H1 (cell line): ENCODE results near the gene ATR. TPM values are rescaled to one million over a fixed set of nuclear protein-coding genes. Genes with fewer than 3 reads are reported as not detected.

ENCODE experiments used
- CTCF ChIA-PET: fragments of 300-600 bp; sonication (Branson Sonifier 250); formaldehyde crosslinking; loops from one replicate; lab custom pipeline; 2021; ENCODE audit not compliant: partially characterized antibody; lab: Charles Lee
- POLR2A ChIA-PET: fragments of 300-600 bp; sonication (Branson Sonifier 250); formaldehyde crosslinking; loops from one replicate; lab custom pipeline; 2021; ENCODE audit warnings: inconsistent platforms; ENCODE audit not compliant: partially characterized antibody; lab: Charles Lee
- DNase-seq, 2 experiments: peaks; one replicate each; pipeline versions ENCODE4 v3.0.0 to v3.0.0-alpha.2; 2010 to 2022; ENCODE audit warnings: low spot score in 2 of 2, low read depth in 1 of 2, mixed read lengths in 1 of 2
- FAIRE-seq: peaks from 2 replicates; lab custom pipeline; 2011; peaks lifted over from hg19 to GRCh38; lab: Jason Lieb, UNC
- H2AFZ ChIP-seq: 2 replicates; pipeline ENCODE4 v1.8.1; 2012; ENCODE audit warnings: low read length, inconsistent platforms
- H2AK5ac ChIP-seq: 2 replicates; pipeline ENCODE4 v1.6.1; 2013; ENCODE audit warnings: low read depth, low read length
- H2BK120ac ChIP-seq: replicated peaks from 2 replicates; pipeline ENCODE3; 2013; ENCODE audit warnings: low read depth, low read length, inconsistent platforms
- H2BK12ac ChIP-seq: 2 replicates; pipeline ENCODE4 v1.6.1; 2013; ENCODE audit warnings: low read depth, low read length
- H2BK15ac ChIP-seq: 2 replicates; pipeline ENCODE4 v1.6.1; 2013; ENCODE audit warnings: low read length
- H2BK20ac ChIP-seq: 2 replicates; pipeline ENCODE4 v1.6.1; 2013; ENCODE audit warnings: low read length
- H2BK5ac ChIP-seq: 2 replicates; pipeline ENCODE4 v1.6.1; 2013; ENCODE audit warnings: low read depth, low read length
- H3K14ac ChIP-seq: 2 replicates; pipeline ENCODE4 v1.6.1; 2013; ENCODE audit warnings: inconsistent platforms; ENCODE audit not compliant: insufficient read length
- H3K18ac ChIP-seq: 2 replicates; pipeline ENCODE4 v1.6.1; 2013; ENCODE audit warnings: low read length; ENCODE audit errors: extremely low read depth
- H3K23ac ChIP-seq: 2 replicates; pipeline ENCODE4 v1.6.1; 2013; ENCODE audit warnings: inconsistent platforms; ENCODE audit not compliant: insufficient read length
- H3K23me2 ChIP-seq: 2 replicates; pipeline ENCODE4 v1.6.1; 2013; ENCODE audit warnings: low read depth, low read length
- H3K27ac ChIP-seq: 2 replicates; pipeline ENCODE4 v1.6.1; 2011; ENCODE audit warnings: low read depth, low read length, inconsistent platforms
- H3K27me3 ChIP-seq, 4 experiments: replicated peaks in 1 of 4; 1 replicate in 1 of 4; 2 replicates in 3 of 4; pipeline versions ENCODE4 v1.6.1 to v1.8.1; 2011 to 2013; ENCODE audit warnings: low read length in 3 of 4, mild to moderate bottlenecking in 3 of 4, inconsistent platforms in 2 of 4, mixed read lengths in 2 of 4, moderate library complexity in 1 of 4; ENCODE audit not compliant: control insufficient read depth in 3 of 4, insufficient read depth in 3 of 4; ENCODE audit errors: extremely low read depth in 1 of 4
- H3K36me3 ChIP-seq, 4 experiments: 2 replicates each; pipeline versions ENCODE4 v1.6.1 to v1.8.1; 2011 to 2013; ENCODE audit warnings: mild to moderate bottlenecking in 4 of 4, low read length in 3 of 4, moderate library complexity in 2 of 4, control low read depth in 1 of 4, inconsistent platforms in 1 of 4; ENCODE audit not compliant: insufficient read depth in 4 of 4, control insufficient read depth in 2 of 4
- H3K4ac ChIP-seq: replicated peaks from 2 replicates; pipeline ENCODE3; 2013; ENCODE audit warnings: low read length, low read depth, mixed read lengths, inconsistent platforms; ENCODE audit not compliant: insufficient read length
- H3K4me1 ChIP-seq, 4 experiments: replicated peaks in 1 of 4; 1 replicate in 1 of 4; 2 replicates in 3 of 4; pipeline versions ENCODE4 v1.6.1 to v1.8.1; 2011 to 2013; ENCODE audit warnings: low read length in 3 of 4, inconsistent platforms in 2 of 4, mixed read lengths in 1 of 4; ENCODE audit not compliant: insufficient read depth in 4 of 4, control insufficient read depth in 3 of 4
- H3K4me2 ChIP-seq, 2 experiments: 2 replicates each; pipeline versions ENCODE4 v1.6.1 to v1.8.1; 2011 to 2013; ENCODE audit warnings: low read depth in 2 of 2, low read length in 2 of 2, control low read depth in 1 of 2, inconsistent platforms in 1 of 2, mild to moderate bottlenecking in 1 of 2; ENCODE audit not compliant: insufficient read depth in 1 of 2
- H3K4me3 ChIP-seq, 4 experiments: fragments of 200-600, 300-600 bp in 1 of 4; sonication (generic), shearing (Covaris generic), sonication (Bioruptor Twin) in 1 of 4; 2 replicates each; pipeline versions ENCODE4 v1.5.1 to v1.8.1; 2011 to 2016; ENCODE audit warnings: low read length in 4 of 4, low read depth in 3 of 4, control low read depth in 2 of 4, inconsistent platforms in 2 of 4, mild to moderate bottlenecking in 2 of 4, mixed read lengths in 1 of 4, moderate library complexity in 1 of 4; ENCODE audit not compliant: insufficient read depth in 2 of 4; ENCODE audit errors: extremely low read depth in 1 of 4
- H3K56ac ChIP-seq: replicated peaks from 2 replicates; pipeline ENCODE3; 2013; ENCODE audit warnings: low read depth, mild to moderate bottlenecking, mixed read lengths, low read length, inconsistent platforms; ENCODE audit not compliant: insufficient read length
- H3K79me1 ChIP-seq: 2 replicates; pipeline ENCODE4 v1.6.1; 2013; ENCODE audit warnings: low read depth, low read length, control low read depth
- H3K79me2 ChIP-seq, 2 experiments: 2 replicates each; pipeline versions ENCODE4 v1.6.1 to v1.8.1; 2012 to 2013; ENCODE audit warnings: low read length in 2 of 2, mild to moderate bottlenecking in 2 of 2, inconsistent platforms in 1 of 2; ENCODE audit not compliant: insufficient read depth in 2 of 2, control insufficient read depth in 1 of 2
- H3K9ac ChIP-seq, 4 experiments: replicated peaks in 1 of 4; 1 replicate in 1 of 4; 2 replicates in 3 of 4; pipeline versions ENCODE4 v1.6.1 to v1.8.1; 2011 to 2013; ENCODE audit warnings: low read depth in 3 of 4, low read length in 3 of 4, control low read depth in 2 of 4, mild to moderate bottlenecking in 2 of 4, moderate library complexity in 2 of 4, inconsistent platforms in 1 of 4; ENCODE audit errors: extremely low read depth in 1 of 4
- H3K9me3 ChIP-seq, 2 experiments: 2 replicates each; pipeline versions ENCODE4 v1.6.1 to v1.8.1; 2012 to 2013; ENCODE audit warnings: mild to moderate bottlenecking in 2 of 2, moderate library complexity in 2 of 2, control low read depth in 1 of 2, inconsistent platforms in 1 of 2, low read depth in 1 of 2, low read length in 1 of 2, mixed read lengths in 1 of 2; ENCODE audit not compliant: insufficient read depth in 2 of 2
- H4K20me1 ChIP-seq, 2 experiments: replicated peaks in 1 of 2; 2 replicates each; pipeline versions ENCODE3 to v1.8.1; 2011 to 2013; ENCODE audit warnings: inconsistent platforms in 2 of 2, low read length in 2 of 2, mild to moderate bottlenecking in 1 of 2; ENCODE audit not compliant: insufficient read depth in 2 of 2, control insufficient read depth in 1 of 2
- H4K5ac ChIP-seq: 2 replicates; pipeline ENCODE4 v1.6.1; 2013; ENCODE audit warnings: low read length, low read depth, mixed read lengths, inconsistent platforms; ENCODE audit not compliant: insufficient read length
- H4K8ac ChIP-seq: 2 replicates; pipeline ENCODE4 v1.8.0; 2013; ENCODE audit warnings: mild to moderate bottlenecking, moderate library complexity, low read length, inconsistent platforms; ENCODE audit not compliant: insufficient read depth; ENCODE audit errors: extremely low read depth
- H4K91ac ChIP-seq: replicated peaks from 2 replicates; pipeline ENCODE3; 2013; ENCODE audit warnings: low read length, mixed read lengths, inconsistent platforms; ENCODE audit not compliant: insufficient read length
- BCL11A ChIP-seq, 2 experiments: IDR thresholded peaks; one replicate each; pipeline ENCODE4 v1.6.1; 2011; ENCODE audit warnings: low read depth in 2 of 2, low read length in 2 of 2, mild to moderate bottlenecking in 2 of 2
- CHD2 ChIP-seq: IDR thresholded peaks from 2 replicates; pipeline ENCODE4 v1.6.1; 2012; ENCODE audit warnings: low read length, improper control_type of control experiment
- EP300 ChIP-seq, 2 experiments: IDR thresholded peaks; 1 replicate in 1 of 2; 2 replicates in 1 of 2; pipeline ENCODE4 v1.6.1; 2011 to 2012; ENCODE audit warnings: low read depth in 2 of 2, low read length in 2 of 2, mild to moderate bottlenecking in 2 of 2, borderline replicate concordance in 1 of 2, inconsistent platforms in 1 of 2, moderate library complexity in 1 of 2
- GTF2F1 ChIP-seq: IDR thresholded peaks from 2 replicates; pipeline ENCODE4 v1.6.1; 2012; ENCODE audit warnings: low read depth, low read length, improper control_type of control experiment, borderline replicate concordance
- MAFK ChIP-seq: IDR thresholded peaks from 2 replicates; pipeline ENCODE4 v1.6.1; 2012; ENCODE audit warnings: low read depth, mild to moderate bottlenecking, improper control_type of control experiment, low read length
- NRF1 ChIP-seq: IDR thresholded peaks from 2 replicates; pipeline ENCODE4 v1.6.1; 2011; ENCODE audit warnings: mild to moderate bottlenecking, low read depth, low read length, improper control_type of control experiment
- PHF8 ChIP-seq: fragments of 200-600 bp; sonication (generic); conservative IDR thresholded peaks from 2 replicates; pipeline ENCODE4 v1.7.1; 2012; ENCODE audit warnings: low read depth, mild to moderate bottlenecking, inconsistent platforms, low read length, moderate library complexity
- POLR2AphosphoS5 ChIP-seq: IDR thresholded peaks from 2 replicates; pipeline ENCODE4 v1.6.1; 2011; ENCODE audit warnings: low read depth, low read length
- POU5F1 ChIP-seq: IDR thresholded peaks from 2 replicates; pipeline ENCODE4 v1.6.1; 2011; ENCODE audit warnings: low read depth, mild to moderate bottlenecking, low read length, moderate library complexity
- SIRT6 ChIP-seq: IDR thresholded peaks from one replicate; pipeline ENCODE4 v1.7.1; 2012; ENCODE audit warnings: low read length, inconsistent platforms
- SIX5 ChIP-seq: IDR thresholded peaks from 2 replicates; pipeline ENCODE4 v1.6.1; 2011; ENCODE audit warnings: mild to moderate bottlenecking, low read depth, low read length
- SP1 ChIP-seq: IDR thresholded peaks from 2 replicates; pipeline ENCODE4 v1.6.1; 2011; ENCODE audit warnings: low read depth, low read length
- TAF1 ChIP-seq: IDR thresholded peaks from 2 replicates; pipeline ENCODE4 v1.6.1; 2011; ENCODE audit warnings: mild to moderate bottlenecking, low read depth, low read length
- TBP ChIP-seq: IDR thresholded peaks from 2 replicates; pipeline ENCODE4 v1.6.1; 2011; ENCODE audit warnings: low read depth, low read length, improper control_type of control experiment
- WGBS, 2 experiments: shearing (Covaris generic) in 1 of 2; methylation state at CpG; one replicate each; pipeline versions ENCODE4 v1.1.6 to v1.1.7; 2013 to 2015; ENCODE audit warnings: low lambda C conversion rate in 2 of 2, mixed read lengths in 2 of 2, inconsistent platforms in 1 of 2, low coverage in 1 of 2, missing lambda C conversion rate in 1 of 2; ENCODE audit not compliant: insufficient replicate concordance in 2 of 2, insufficient coverage in 1 of 2, insufficient read length in 1 of 2; ENCODE audit errors: extremely low coverage in 1 of 2, missing lambda C conversion rate in 1 of 2; 5-methylcytosine and 5-hydroxymethylcytosine counted together
- polyA plus RNA-seq, 7 experiments: library from polyadenylated mRNA; depleted of rRNA in 3 of 7; stranded (reverse) in 5 of 7; unstranded in 2 of 7; fragments of >200 nt in 5 of 7; fragments of 200-250 nt in 2 of 7; gene quantifications; 1 replicate in 5 of 7; 2 replicates in 1 of 7; 4 replicates in 1 of 7; pipeline versions ENCODE4 v1.2.1 to v1.2.3, GENCODE V29; 2011 to 2013; ENCODE audit warnings: missing spikeins in 2 of 7, mixed read lengths in 2 of 7
- total RNA-seq: library from RNA; stranded (reverse); fragmentation: NEBNext Ultra II Directional; extraction: Animal tissue kit (Norgen Biotek cat#: 25700); gene quantifications from 2 replicates; pipeline ENCODE4 v1.2.1, GENCODE V29; 2021

The ATR gene
- total and polyA plus RNA-seq, 2 of the 8 experiments (the other 6 are each of a cell fraction or from before 2014, with no cell fraction given): 8.4 to 23.2 TPM

DNA sequence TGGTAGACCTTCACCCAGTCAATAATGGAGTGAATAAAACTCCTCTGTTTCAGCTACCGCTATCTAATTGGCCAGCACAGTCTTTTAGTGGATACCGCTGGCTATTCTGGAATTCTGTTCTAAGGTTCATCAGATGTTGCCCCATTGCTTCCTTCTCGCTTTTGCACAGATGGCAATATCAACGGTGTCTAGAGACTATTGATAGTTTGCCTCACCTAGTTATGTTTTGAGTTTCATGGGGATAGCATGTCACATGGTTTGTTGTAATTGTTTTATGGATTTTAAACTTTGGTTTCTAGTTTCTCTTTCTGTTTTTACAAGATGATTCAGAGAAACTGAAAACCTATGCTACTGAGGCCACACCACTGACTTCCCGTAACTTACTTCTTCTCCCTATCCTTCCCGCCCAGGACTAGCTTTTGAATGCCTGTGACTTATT lies 132.7 kb downstream of the ATR start:
- no peak for FAIRE-seq

More for the DNA sequence above, 132.7 kb downstream of the ATR start:
- Histone ChIP-seq H3K23me2 (peaks cover 2% of the 10 kb centered on the region), H2BK12ac (no peak overlapping the region), H3K36me3 (no peaks in the 10 kb centered on the region), H2AFZ (no peak overlapping the region), H3K14ac (no peak overlapping the region), H3K4me1 (no peaks in the 10 kb centered on the region), H4K91ac (no peak overlapping the region), H3K27ac (no peak overlapping the region), H4K20me1 (no peaks in the 10 kb centered on the region), H4K8ac (no peak overlapping the region), H2BK120ac (no peak overlapping the region)
- WGBS, 2 experiments: 92% methylated on average over 6 of the region's 6 CpGs; no CpG with 5 or more reads in 1 of the 2 experiments
- no peak for TF ChIP-seq TBP
- TF ChIP-seq BCL11A (IDR thresholded peaks at IDR 0.05; ENCODE audit: low read depth in 2 of 2, low read length in 2 of 2): no peak
- TF ChIP-seq POU5F1: no peak
- no peak for TF ChIP-seq POLR2AphosphoS5
- no peak for TF ChIP-seq NRF1
- no peak for TF ChIP-seq PHF8
- TF ChIP-seq SIRT6: no peak
- TF ChIP-seq MAFK: no peak
- TF ChIP-seq EP300 (IDR thresholded peaks at IDR 0.05; ENCODE audit: borderline replicate concordance in 1 of 2, low read depth in 2 of 2, low read length in 2 of 2): no peak
- no peak for TF ChIP-seq TAF1
- no peak for TF ChIP-seq GTF2F1
- TF ChIP-seq SP1: no peak
- no peak for TF ChIP-seq SIX5
- TF ChIP-seq CHD2: no peak
- TF ChIP-seq, all 59 proteins: peak for 0
- peaks cover 0 to 50% of the 10 kb centered on the region in 2 experiments; a peak in 2 of 4 replicates for H3K79me2 ChIP-seq
- H3K4ac ChIP-seq: no peak overlapping the region
- H3K18ac ChIP-seq: no peak overlapping the region
- no peaks in the 10 kb centered on the region for H3K27me3 ChIP-seq
- CTCF ChIA-PET: no interaction called here
- no peak overlapping the region for H2BK20ac ChIP-seq
- no peak overlapping the region for H3K9ac ChIP-seq
- H3K4me2 ChIP-seq: no peak overlapping the region; a peak in 1 of 4 replicates
- H3K56ac ChIP-seq: no peak overlapping the region
- H2BK15ac ChIP-seq: no peak overlapping the region
- H3K79me1 ChIP-seq: peaks cover 2% of the 10 kb centered on the region; the same call in 1 of the 2 replicates
- no peak for DNase-seq
- H3K23ac ChIP-seq: no peak overlapping the region
- H2AK5ac ChIP-seq: no peak overlapping the region
- H3K9me3 ChIP-seq: 0 out of 4 replicates have a peak, but pooled peaks cover 0 to 2% of the 10 kb centered on the region in 2 experiments
- POLR2A ChIA-PET: interaction anchor here (1.1 kb wide), 1 partner anchor 8 kb away, joined by 4 read pairs; no protein-coding TSS in a partner anchor
- 0 out of 8 replicates have a peak overlapping the region, but pooled peaks of 1 of the 4 experiments have one; percentile 97 for H3K4me3 ChIP-seq
- no peak overlapping the region for H4K5ac ChIP-seq
- H2BK5ac ChIP-seq: no peak overlapping the region
